ENCODE results near the gene SNX9.

SNX9 gene

DNA sequence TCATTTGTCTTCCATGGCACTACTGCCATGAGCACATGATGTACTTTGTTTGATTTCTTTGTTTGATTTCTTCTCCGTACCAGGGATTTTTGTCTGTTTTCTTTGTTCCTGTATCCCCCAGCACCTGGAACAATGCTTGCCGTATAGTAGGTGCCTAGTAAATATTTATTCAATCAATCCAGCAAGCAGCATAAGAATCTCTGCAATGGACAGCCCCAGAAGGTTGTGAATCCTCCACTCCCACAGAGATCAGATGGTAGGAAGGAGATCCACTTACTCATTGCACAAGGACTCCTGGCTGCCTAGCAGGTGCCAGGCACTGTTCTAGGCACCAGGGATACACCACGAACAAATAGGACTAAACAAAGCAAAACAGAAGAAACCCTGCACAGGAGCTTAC lies 151.9 kb downstream of the SNX9 start:
- Histone ChIP-seq H3F3A (ENCODE audit: insufficient read depth, low read length) (no peaks in the 10 kb centered on the region), H3K9me3 (ENCODE audit: low read length) (no peaks in the 10 kb centered on the region), H2AFZ (ENCODE audit: low read length) (no peak overlapping the region)

DNA sequence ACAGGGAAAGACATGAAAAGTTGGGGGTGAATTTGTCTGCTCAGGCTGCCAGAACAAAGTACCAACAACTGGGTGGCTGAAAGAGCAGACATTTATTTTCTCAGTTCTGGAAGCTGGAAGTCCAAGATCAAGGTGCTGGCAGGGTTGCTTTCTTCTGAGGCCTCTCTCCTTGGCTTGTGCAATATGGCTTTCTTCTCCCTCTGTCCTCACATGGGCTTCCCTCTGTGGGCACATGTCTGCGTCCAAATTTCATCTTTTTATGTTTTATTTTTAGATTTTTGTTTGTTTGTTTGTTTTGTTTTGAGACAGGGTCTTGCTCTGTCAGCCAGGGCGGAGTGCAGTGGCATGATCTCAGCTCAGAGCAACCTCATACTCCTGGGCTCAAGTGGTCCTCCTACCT lies 152.4 kb downstream of the SNX9 start:
- H3K79me2 ChIP-seq (ENCODE audit: insufficient read depth, low read length) = no peaks in the 10 kb centered on the region
- no peak for TF ChIP-seq EZH2 (IDR thresholded peaks at IDR 0.05; ENCODE audit: borderline replicate concordance, low read length)
- H3K4me3 ChIP-seq (ENCODE audit: low read depth, low read length, poor library complexity, severe bottlenecking) = no peak overlapping the region
- peaks cover 8% of the 10 kb centered on the region for H3K27me3 ChIP-seq (ENCODE audit: insufficient read depth, low read length)
- H4K20me1 ChIP-seq (ENCODE audit: insufficient read depth, low read length) = no peaks in the 10 kb centered on the region
- H2AFZ ChIP-seq (ENCODE audit: low read length) = no peak overlapping the region
- no peaks in the 10 kb centered on the region for H3K36me3 ChIP-seq (ENCODE audit: insufficient read depth, low read length)
- no peak overlapping the region for H3K27ac ChIP-seq (ENCODE audit: low read depth, low read length, poor library complexity, severe bottlenecking)
- no peaks in the 10 kb centered on the region for H3F3A ChIP-seq (ENCODE audit: insufficient read depth, low read length)
- H3K9me3 ChIP-seq (ENCODE audit: low read length) = no peaks in the 10 kb centered on the region
- no peak overlapping the region for H3K4me2 ChIP-seq (ENCODE audit: low read length)
- no peak overlapping the region for H3K9ac ChIP-seq (ENCODE audit: low read length)
- H3K4me1 ChIP-seq (ENCODE audit: insufficient read depth, low read length, severe bottlenecking) = no peaks in the 10 kb centered on the region
- H3K9me2 ChIP-seq (ENCODE audit: low read depth, low read length) = no peaks in the 10 kb centered on the region

More for the DNA sequence above, 151.9 kb downstream of the SNX9 start:
- Histone ChIP-seq H4K20me1 (ENCODE audit: insufficient read depth, low read length) (no peaks in the 10 kb centered on the region), H3K79me2 (ENCODE audit: insufficient read depth, low read length) (no peaks in the 10 kb centered on the region), H3K27ac (ENCODE audit: low read depth, low read length, poor library complexity, severe bottlenecking) (no peak overlapping the region), H3K9me2 (ENCODE audit: low read depth, low read length) (no peaks in the 10 kb centered on the region), H3K4me2 (ENCODE audit: low read length) (no peak overlapping the region), H3K27me3 (ENCODE audit: insufficient read depth, low read length) (peaks cover 4% of the 10 kb centered on the region), H3K36me3 (ENCODE audit: insufficient read depth, low read length) (no peaks in the 10 kb centered on the region), H3K4me1 (ENCODE audit: insufficient read depth, low read length, severe bottlenecking) (no peaks in the 10 kb centered on the region), H3K9ac (ENCODE audit: low read length) (no peak overlapping the region), H3K4me3 (ENCODE audit: low read depth, low read length, poor library complexity, severe bottlenecking) (no peak overlapping the region)
- TF ChIP-seq, protein P1, sequence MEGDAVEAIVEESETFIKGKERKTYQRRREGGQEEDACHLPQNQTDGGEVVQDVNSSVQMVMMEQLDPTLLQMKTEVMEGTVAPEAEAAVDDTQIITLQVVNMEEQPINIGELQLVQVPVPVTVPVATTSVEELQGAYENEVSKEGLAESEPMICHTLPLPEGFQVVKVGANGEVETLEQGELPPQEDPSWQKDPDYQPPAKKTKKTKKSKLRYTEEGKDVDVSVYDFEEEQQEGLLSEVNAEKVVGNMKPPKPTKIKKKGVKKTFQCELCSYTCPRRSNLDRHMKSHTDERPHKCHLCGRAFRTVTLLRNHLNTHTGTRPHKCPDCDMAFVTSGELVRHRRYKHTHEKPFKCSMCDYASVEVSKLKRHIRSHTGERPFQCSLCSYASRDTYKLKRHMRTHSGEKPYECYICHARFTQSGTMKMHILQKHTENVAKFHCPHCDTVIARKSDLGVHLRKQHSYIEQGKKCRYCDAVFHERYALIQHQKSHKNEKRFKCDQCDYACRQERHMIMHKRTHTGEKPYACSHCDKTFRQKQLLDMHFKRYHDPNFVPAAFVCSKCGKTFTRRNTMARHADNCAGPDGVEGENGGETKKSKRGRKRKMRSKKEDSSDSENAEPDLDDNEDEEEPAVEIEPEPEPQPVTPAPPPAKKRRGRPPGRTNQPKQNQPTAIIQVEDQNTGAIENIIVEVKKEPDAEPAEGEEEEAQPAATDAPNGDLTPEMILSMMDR (IDR thresholded peaks at IDR 0.05; ENCODE audit: low read length) = no peak
- TF ChIP-seq EZH2 (IDR thresholded peaks at IDR 0.05; ENCODE audit: borderline replicate concordance, low read length) = no peak

DNA sequence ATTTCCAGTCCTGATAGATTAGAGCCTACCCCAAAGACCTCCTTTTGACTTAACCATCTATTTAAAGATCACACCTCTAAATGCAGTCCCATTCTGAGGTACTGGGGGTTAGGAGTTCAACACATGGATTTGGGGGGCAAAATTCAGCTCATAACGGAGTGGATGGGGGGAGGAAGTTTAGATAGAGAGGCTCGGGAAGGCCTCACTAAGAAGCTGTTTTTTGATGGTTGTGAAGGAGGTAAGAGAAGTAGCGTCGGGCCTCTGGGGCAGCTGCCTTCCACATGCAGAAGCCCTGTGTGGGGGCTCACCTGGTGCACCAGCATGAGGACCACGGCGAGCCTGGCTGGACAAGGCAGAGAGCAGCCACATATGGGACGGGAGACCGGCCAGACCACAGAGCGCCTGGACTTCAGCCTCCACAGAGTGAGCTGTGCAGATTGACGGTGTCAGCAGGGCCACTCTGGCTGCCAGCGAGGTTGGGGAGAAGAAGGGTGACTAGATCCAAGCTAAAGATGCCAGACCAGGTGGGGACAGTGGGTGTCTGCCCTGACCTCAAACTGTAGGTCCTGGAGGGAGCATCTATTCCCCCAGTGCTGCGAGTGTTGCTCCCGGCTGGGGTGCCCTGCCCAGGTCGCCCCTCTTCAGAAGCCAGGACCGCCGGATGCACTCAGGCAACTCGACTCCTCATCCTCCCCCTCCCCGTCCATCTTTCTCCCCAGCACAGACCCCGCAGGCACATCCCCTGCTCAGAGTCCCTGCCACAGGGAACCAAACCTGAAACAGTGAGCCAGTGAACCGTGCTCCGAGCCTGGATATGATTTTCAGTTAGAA lies 153.5 kb downstream of the SNX9 start:
- Histone ChIP-seq H3K79me2 (ENCODE audit: insufficient read depth, low read length) (no peaks in the 10 kb centered on the region), H3K27me3 (ENCODE audit: insufficient read depth, low read length) (peaks cover 17% of the 10 kb centered on the region), H4K20me1 (ENCODE audit: insufficient read depth, low read length) (no peaks in the 10 kb centered on the region), H3K9ac (ENCODE audit: low read length) (no peak overlapping the region), H3K4me2 (ENCODE audit: low read length) (no peak overlapping the region), H3F3A (ENCODE audit: insufficient read depth, low read length) (no peaks in the 10 kb centered on the region), H3K4me3 (ENCODE audit: low read depth, low read length, poor library complexity, severe bottlenecking) (no peak overlapping the region), H3K36me3 (ENCODE audit: insufficient read depth, low read length) (no peaks in the 10 kb centered on the region), H2AFZ (ENCODE audit: low read length) (no peak overlapping the region), H3K27ac (ENCODE audit: low read depth, low read length, poor library complexity, severe bottlenecking) (no peak overlapping the region), H3K9me2 (ENCODE audit: low read depth, low read length) (no peaks in the 10 kb centered on the region), H3K9me3 (ENCODE audit: low read length) (no peaks in the 10 kb centered on the region), H3K4me1 (ENCODE audit: insufficient read depth, low read length, severe bottlenecking) (peaks cover 6% of the 10 kb centered on the region)
- TF ChIP-seq EZH2 (IDR thresholded peaks at IDR 0.05; ENCODE audit: borderline replicate concordance, low read length) = no peak
- TF ChIP-seq, protein P1 (IDR thresholded peaks at IDR 0.05; ENCODE audit: low read length) = no peak
